ENCODE data around the gene FAM168A.

FAM168A gene

GRCh38 chr11:73389134-73389525 is 208.8 kb downstream of the FAM168A start:
- no peak for DNase-seq (ENCODE audit: low read depth in 2 of 2)

DNA sequence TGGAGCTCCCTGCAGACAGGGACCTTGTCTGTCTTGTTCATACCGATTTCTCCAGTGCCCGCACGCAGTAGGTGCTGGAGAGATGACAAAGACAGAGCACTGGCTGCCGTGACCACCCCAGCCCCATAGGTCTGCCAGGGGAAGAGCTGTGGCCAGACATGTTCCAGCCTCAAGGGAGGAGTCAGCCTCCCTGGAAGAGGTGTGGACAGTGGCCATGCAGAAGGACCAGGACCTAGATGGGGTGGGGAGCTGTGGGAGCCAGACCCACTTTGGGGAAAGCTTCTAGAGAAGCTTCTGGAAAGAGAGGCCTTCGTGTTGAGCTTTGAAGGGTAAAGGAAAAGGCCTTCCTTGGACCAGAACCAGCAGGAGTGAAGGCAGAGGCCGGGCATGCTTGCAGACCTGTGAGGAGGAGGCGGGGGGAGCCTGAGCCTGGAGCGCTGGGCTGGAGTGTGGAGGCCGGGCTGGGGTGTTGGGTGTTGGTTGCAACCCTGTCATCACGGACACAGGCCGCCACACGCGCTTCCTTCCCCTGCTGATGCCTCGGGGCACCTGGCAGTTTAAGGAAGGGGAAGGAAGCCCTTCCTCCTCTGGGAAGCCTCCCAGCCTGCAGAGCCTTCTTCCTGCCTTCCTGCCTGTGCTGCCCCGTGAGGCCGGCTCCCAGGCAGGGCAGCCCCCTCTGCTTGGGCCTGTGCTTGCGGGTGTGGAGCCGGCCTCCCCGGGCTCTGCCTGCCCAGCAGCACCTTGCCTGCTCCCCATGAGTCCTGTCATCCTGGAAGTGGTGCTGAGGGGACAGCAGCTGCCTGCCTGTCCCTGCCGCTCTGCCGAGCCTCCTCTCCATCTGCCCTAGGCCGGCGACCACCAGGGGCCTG is 209.4 kb downstream of the FAM168A start:
- DNase-seq (ENCODE audit: low read depth in 2 of 2): no peak

DNA sequence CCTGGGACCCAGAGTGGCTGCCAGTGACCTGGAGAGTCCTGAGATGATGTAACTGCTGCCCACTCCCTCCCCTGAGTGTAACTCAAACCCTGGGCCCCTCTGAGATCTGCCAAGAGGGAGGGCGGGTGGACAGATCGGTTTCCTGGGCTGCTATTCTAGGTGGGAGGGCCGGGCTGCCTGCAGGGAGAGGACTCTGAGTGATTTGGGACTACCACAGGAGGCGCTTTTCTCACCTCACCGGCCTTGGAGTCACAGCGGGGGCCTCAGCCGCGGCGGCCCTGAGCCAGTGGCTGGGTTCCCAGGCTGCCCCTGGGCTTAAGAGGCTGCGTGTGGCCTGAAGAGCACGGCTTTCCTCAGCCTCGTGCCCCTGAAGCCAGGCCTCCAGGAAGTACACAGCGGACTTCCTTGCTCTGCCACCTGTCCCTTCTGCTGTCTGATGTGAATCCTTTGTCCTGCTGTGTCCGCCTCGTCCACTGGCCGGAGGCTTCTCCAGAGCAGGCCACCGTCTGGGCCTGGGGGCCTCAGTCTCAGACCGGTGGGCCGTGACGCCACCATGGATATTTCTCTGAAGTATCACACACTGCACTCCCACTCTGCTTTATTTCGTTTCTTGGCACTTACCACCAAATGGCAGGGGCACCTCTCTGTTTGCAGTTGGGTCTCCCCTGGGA is 210.2 kb downstream of the FAM168A start:
- no peak for DNase-seq (ENCODE audit: low read depth in 2 of 2)

GRCh38 chr11:73386546-73386945 is 211.4 kb downstream of the FAM168A start:
- no peak for DNase-seq (ENCODE audit: low read depth in 2 of 2)

DNA sequence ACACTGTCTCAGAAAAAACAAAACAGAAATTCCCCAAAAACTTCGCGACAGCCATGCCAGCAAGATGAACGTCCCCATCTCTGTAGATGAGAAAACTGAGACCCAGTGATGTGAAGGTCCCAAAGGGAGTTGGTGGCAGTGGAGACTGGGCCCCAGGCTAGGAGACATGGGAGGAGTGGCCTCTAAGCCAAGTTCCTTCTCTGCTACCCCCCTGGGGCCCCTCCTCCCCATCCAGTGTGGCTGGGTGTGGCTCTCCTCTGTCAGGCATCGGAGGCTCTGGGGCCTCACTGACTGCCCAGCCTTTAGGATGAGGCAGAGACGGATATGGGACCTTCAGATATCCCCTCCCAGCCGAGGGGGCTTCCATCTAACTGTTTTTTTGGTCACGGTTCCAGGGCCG is 211.9 kb downstream of the FAM168A start:
- no peak for DNase-seq (ENCODE audit: low read depth in 2 of 2)

- DNase-seq (ENCODE audit: low read depth in 2 of 2): peak in 1 of 2 donors; percentile 36
Measured at GRCh38 chr11:73384872-73385689, 212.8 kb downstream of the FAM168A start.

DNA sequence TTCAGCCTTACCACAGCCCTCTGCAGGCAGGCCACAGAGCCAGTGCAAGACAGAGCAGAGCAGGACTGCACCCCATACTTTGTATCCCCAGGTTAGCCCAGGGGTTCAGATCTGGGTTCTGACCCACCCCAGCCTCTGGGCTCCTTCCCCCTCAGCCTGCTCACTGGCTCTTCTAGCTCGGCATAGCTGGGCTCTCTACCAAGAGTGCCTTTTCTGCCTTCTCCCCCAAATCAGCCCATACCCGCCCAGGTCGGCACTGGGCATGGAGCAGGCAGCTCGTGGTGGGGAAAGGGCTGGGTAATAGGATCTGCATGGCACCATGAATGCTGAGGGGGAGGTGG is 213.4 kb downstream of the FAM168A start:
- no peak for DNase-seq (ENCODE audit: low read depth in 2 of 2)

DNA sequence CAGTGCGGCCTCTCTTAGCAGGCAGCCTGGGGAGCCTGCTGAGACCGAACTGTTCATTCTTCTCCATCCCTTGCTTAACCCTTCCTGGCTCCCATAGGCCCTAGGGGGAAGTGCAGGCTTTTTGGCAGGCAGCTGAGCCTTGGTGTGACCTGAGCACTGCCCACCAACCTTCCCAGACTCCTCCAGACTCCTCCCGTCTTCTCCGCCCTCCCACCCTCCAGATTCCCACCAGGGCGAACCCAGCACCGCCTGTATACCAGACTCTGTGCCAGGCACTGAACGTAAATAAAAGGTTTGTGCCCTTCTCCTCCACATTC is 213.8 kb downstream of the FAM168A start:
- no peak for DNase-seq (ENCODE audit: low read depth in 2 of 2)

DNA sequence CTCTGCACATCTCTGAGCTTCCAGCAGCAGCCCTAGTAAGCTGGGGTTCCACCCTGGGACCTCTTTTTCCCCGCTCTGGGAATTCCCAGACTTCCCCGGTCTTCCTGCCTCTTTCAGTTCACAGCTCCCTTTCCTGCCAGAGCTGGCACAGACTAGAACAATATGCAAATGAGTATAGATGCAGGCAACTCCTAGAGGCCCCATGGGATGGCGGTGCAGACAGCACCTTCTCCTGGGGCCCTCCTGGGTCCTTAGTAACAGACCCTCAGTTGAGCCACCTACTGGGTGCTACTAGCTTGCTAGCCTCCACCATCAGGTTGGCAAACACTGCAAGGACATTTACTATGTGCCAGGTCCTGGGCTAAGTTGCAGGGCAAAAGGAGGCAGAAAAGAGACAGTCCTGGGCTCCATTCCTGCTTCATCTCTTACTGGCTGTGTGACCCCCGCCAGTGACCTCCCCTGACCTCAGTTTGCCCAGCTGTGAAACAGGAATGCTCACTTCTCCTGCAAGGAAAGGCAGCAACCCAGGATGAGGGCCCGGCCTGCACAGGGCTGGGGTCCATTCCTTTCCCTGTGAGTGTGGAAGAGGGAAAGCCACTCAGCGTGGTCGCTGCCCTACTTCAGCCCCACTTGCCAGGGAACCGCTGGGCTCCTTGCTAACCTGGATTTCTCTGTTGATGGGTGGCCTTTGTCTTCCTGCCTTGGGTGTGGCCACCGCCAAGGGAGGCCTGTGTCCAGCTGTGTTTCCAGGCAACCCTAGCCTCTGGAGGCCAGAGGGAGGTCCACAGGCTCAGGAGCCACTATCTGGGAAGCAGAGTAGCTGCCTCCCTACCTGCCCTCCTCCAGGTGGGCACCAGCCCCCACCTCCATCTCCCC is 214.4 kb downstream of the FAM168A start:
- no peak for DNase-seq (ENCODE audit: low read depth in 2 of 2)

GRCh38 chr11:73382747-73383146 is 215.2 kb downstream of the FAM168A start:
- no peak for DNase-seq (ENCODE audit: low read depth in 2 of 2)

DNA sequence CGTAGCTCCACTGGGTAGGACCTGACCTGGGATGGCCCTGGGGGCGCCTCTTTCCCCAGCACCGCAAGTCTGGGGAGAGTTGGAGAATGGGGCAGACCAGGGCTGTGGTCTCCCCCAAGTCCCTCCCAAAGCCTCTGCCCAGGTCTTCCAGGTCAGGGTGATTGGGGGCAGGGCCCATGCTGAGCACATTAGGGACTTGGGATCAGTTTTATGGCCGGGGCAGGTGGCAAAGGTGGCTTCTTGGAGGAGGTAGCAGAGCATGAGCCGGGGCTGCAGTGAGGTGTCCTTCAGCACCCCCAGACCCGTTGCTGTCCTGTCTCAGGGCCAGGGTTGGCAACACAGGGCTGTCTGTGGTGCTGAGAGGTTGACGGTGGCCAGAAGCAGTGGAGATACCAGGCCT is 215.7 kb downstream of the FAM168A start:
- DNase-seq (ENCODE audit: low read depth in 2 of 2): no peak

- DNase-seq (ENCODE audit: low read depth in 2 of 2): no peak
Measured at GRCh38 chr11:73381589-73381988, 216.3 kb downstream of the FAM168A start.

DNA sequence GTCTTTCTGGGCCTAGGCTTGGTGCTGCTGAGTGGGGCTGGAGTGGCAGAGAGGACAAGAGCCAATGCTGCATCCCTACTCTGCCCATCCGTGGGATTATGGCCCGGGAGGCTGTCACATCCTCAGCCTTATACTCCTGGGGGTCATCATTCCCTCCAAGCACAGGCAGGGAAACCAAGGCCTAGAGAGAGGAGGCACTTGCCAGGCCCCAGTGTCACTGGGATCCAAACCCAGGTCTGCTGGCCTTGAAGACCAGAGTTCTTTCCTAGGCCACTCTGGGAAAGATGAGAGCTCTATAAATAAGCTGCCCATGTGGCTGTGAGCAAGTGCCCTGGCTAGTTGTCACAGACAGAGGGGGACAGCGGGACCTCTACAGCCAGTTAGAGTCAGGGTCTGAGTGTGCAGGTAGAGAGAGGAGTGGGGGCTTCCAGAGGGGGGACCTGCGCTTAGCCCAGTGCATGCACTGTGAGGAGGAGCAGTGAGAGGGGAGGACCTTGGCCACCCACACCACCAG is 217.0 kb downstream of the FAM168A start:
- DNase-seq (ENCODE audit: low read depth in 2 of 2): no peak

DNA sequence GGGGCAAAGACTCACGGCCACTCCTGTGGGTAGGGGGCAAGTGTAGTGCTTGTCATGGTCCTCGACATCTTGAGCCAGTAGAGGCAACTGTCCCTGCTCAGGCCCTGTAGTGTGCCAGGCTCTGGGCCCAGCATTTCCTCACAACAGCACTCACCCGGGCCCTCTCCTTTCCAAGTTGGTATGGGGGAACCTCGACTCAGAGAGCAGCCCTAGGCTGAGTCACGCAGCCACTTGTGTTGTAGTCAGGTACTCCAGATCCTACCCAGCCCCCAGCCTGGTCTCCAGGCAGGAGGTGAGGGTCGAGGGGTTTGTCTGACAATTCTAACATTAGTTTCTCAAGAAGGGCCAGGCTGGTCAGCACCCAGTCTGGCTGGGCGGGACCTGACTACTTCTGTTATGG is 217.6 kb downstream of the FAM168A start:
- DNase-seq (ENCODE audit: low read depth in 2 of 2): no peak

GRCh38 chr11:73379189-73379880 is 218.6 kb downstream of the FAM168A start:
- DNase-seq (ENCODE audit: low read depth in 2 of 2): no peak

DNA sequence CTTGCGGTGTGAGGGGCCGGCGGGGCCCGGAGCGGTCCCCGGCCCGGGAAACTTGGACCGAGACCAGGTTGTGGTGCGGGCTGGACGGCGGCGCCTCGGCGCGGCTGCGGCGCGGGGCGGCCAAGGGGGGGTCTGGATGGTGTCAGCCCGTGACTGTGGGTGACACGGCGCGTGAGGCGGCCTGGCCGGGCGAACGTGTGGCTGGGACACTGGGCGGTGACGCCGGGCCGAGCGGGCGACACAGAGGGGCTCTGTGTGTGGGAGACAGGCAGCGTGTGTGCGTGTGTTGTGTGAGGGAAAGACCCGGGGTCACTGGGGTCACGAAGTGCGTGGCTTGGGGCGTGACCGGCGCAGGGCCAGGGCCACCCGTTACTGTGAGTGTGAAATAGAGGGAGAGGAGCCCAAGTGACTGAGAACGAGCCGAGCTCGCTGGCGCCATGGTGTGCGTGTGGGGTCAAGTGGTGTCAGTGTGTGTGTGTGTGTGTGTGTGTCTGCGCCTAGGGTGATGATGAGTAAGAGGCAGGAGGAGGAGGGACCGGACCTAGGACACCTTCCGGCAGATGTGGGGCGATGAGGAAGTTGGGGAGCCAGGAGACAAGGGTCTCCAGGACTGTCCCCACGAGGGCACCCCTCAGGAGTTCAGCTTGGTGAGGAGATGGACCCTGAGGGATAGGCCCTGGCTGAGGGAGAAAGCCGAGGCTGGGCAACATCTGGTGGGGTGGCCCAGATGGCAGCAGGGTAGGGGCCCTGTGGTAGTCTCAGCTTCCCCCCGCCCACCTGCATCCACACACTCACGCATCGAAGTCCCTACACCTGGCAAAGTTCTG is 220.9 kb downstream of the FAM168A start:
- DNase-seq (ENCODE audit: low read depth in 2 of 2): peak; percentile 32 to 33

- DNase-seq (ENCODE audit: low read depth in 2 of 2): peak; percentile 94
Measured at GRCh38 chr11:73376160-73376802, 221.6 kb downstream of the FAM168A start, which contains the start of gene RELT. RELT (plus strand) TSS chr11:73376399; CDS start chr11:73389137, 12,738 bp downstream.

GRCh38 chr11:73375830-73376159 is 222.1 kb downstream of the FAM168A start:
- DNase-seq (ENCODE audit: low read depth in 2 of 2): no peak

GRCh38 chr11:73374151-73374550 is 223.8 kb downstream of the FAM168A start:
- no peak for DNase-seq (ENCODE audit: low read depth in 2 of 2)
